Mesenchymal stem cell (in vitro differentiated cells and primary cell): Measurements from ENCODE around the gene CYB5R4.

ENCODE experiments used
- DNase-seq: peaks from one replicate; pipeline ENCODE4 v3.0.0-alpha.2; 2013
- H2AFZ ChIP-seq: one replicate; pipeline ENCODE4 v1.6.1; 2013; ENCODE audit warnings: low read depth, mild to moderate bottlenecking, control low read depth, inconsistent platforms, low read length, moderate library complexity
- H2AK5ac ChIP-seq: 2 replicates; pipeline ENCODE4 v1.6.1; 2013; ENCODE audit warnings: low read length, moderate library complexity, mild to moderate bottlenecking, inconsistent platforms; ENCODE audit not compliant: severe bottlenecking
- H2BK120ac ChIP-seq: one replicate; pipeline ENCODE4 v1.6.1; 2013; ENCODE audit warnings: low read depth, mild to moderate bottlenecking, inconsistent platforms, low read length, moderate library complexity
- H2BK12ac ChIP-seq, 2 experiments: one replicate each; pipeline ENCODE4 v1.6.1; 2013; ENCODE audit warnings: inconsistent platforms in 2 of 2, low read length in 2 of 2, mild to moderate bottlenecking in 2 of 2, moderate library complexity in 2 of 2, control low read depth in 1 of 2
- H2BK15ac ChIP-seq: one replicate; pipeline ENCODE4 v1.6.1; 2013; ENCODE audit warnings: mild to moderate bottlenecking, low read depth, inconsistent platforms; ENCODE audit not compliant: poor library complexity, severe bottlenecking
- H2BK5ac ChIP-seq: 2 replicates; pipeline ENCODE4 v1.6.1; 2013; ENCODE audit warnings: low read depth, mild to moderate bottlenecking, low read length, control low read depth, inconsistent platforms; ENCODE audit not compliant: poor library complexity, severe bottlenecking
- H3K14ac ChIP-seq, 2 experiments: one replicate each; pipeline ENCODE4 v1.6.1; 2013; ENCODE audit warnings: inconsistent platforms in 2 of 2, low read length in 2 of 2, control low read depth in 1 of 2, mild to moderate bottlenecking in 1 of 2, moderate library complexity in 1 of 2
- H3K18ac ChIP-seq, 2 experiments: one replicate each; pipeline ENCODE4 v1.6.1; 2013; ENCODE audit warnings: inconsistent platforms in 2 of 2, low read length in 2 of 2, control low read depth in 1 of 2, low read depth in 1 of 2, mild to moderate bottlenecking in 1 of 2
- H3K23ac ChIP-seq, 2 experiments: one replicate each; pipeline ENCODE4 v1.6.1; 2013; ENCODE audit warnings: inconsistent platforms in 2 of 2, low read length in 2 of 2, mild to moderate bottlenecking in 2 of 2, moderate library complexity in 2 of 2, control low read depth in 1 of 2
- H3K27ac ChIP-seq: 2 replicates; pipeline ENCODE4 v1.5.1; 2013; ENCODE audit warnings: mild to moderate bottlenecking, moderate library complexity, low read length, control low read depth, inconsistent platforms; ENCODE audit not compliant: poor library complexity, severe bottlenecking
- H3K27me3 ChIP-seq, 2 experiments: 2 replicates each; pipeline versions ENCODE4 v1.6.1 to v1.7.0; 2013; ENCODE audit warnings: low read length in 2 of 2, mild to moderate bottlenecking in 2 of 2, moderate library complexity in 2 of 2, control low read depth in 1 of 2, inconsistent platforms in 1 of 2; ENCODE audit not compliant: control insufficient read depth in 1 of 2, insufficient read depth in 1 of 2
- H3K36me3 ChIP-seq, 2 experiments: 2 replicates each; pipeline versions ENCODE4 v1.6.1 to v1.7.0; 2013; ENCODE audit warnings: low read length in 2 of 2, control low read depth in 1 of 2, inconsistent platforms in 1 of 2, low read depth in 1 of 2, mild to moderate bottlenecking in 1 of 2; ENCODE audit not compliant: insufficient read depth in 2 of 2, control insufficient read depth in 1 of 2
- H3K4ac ChIP-seq, 2 experiments: one replicate each; pipeline ENCODE4 v1.6.1; 2013; ENCODE audit warnings: inconsistent platforms in 2 of 2, low read length in 2 of 2, mild to moderate bottlenecking in 2 of 2, moderate library complexity in 2 of 2, control low read depth in 1 of 2, low read depth in 1 of 2
- H3K4me1 ChIP-seq: 2 replicates; pipeline ENCODE4 v1.6.1; 2013; ENCODE audit warnings: low read depth, low read length, control low read depth; ENCODE audit not compliant: control insufficient read depth, insufficient read depth
- H3K4me2 ChIP-seq: 2 replicates; pipeline ENCODE4 v1.6.1; 2013; ENCODE audit warnings: low read length, mild to moderate bottlenecking, inconsistent platforms; ENCODE audit not compliant: poor library complexity, severe bottlenecking
- H3K4me3 ChIP-seq, 2 experiments: 2 replicates each; pipeline versions ENCODE4 v1.5.1 to v1.7.0; 2013; ENCODE audit warnings: low read length in 2 of 2, mild to moderate bottlenecking in 2 of 2, control low read depth in 1 of 2, low read depth in 1 of 2; ENCODE audit not compliant: insufficient read depth in 1 of 2
- H3K79me1 ChIP-seq: replicated peaks from 2 replicates; pipeline ENCODE4 v1.6.1; 2013; ENCODE audit warnings: mild to moderate bottlenecking, control low read depth, low read length, inconsistent platforms; ENCODE audit not compliant: poor library complexity, severe bottlenecking
- H3K9ac ChIP-seq: 2 replicates; pipeline ENCODE4 v1.7.0; 2013; ENCODE audit warnings: mild to moderate bottlenecking, low read length, moderate library complexity
- H3K9me3 ChIP-seq: 2 replicates; pipeline ENCODE4 v1.7.0; 2013; ENCODE audit warnings: mild to moderate bottlenecking, low read length; ENCODE audit not compliant: control insufficient read depth
- H4K8ac ChIP-seq: one replicate; pipeline ENCODE4 v1.6.1; 2013; ENCODE audit warnings: inconsistent platforms, mild to moderate bottlenecking, low read length, moderate library complexity
- H4K91ac ChIP-seq: one replicate; pipeline ENCODE4 v1.6.1; 2013; ENCODE audit warnings: mild to moderate bottlenecking, low read length, inconsistent platforms
- WGBS: methylation state at CpG from one replicate; pipeline ENCODE4 v1.1.7; 2013; ENCODE audit warnings: mixed read lengths; 5-methylcytosine and 5-hydroxymethylcytosine counted together

CYB5R4 gene

DNA sequence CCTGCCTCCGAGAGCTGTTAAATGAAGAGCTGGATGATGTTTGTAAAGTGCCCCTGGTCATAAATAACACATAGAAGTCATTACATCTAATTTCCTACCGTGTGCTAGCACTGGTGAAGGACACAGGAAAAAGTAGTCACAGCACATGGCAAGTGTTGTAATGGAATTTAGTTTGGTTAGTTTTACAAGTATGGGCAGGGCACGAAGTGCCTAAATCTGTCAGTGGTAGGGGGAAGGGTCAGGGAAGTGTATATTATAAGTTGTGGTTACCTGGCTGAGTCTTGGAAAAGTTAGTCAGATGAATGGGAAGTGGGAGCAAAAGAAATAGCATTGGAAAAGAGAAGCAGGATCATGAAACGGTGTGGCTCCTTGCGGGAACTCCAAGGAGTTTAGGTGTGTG lies 4.7 kb upstream of the CYB5R4 start:
- Histone ChIP-seq H2BK12ac (no peak overlapping the region), H4K8ac (no peak overlapping the region), H3K23ac (no peak overlapping the region), H3K14ac (no peak overlapping the region), H2BK15ac (no peak overlapping the region), H3K36me3 (peaks cover 0 to 3% of the 10 kb centered on the region in 2 experiments), H3K4ac (no peak overlapping the region), H3K79me1 (no peaks in the 10 kb centered on the region), H3K9me3 (no peaks in the 10 kb centered on the region), H3K9ac (no peak overlapping the region), H2AK5ac (no peak overlapping the region), H2AFZ (no peak overlapping the region), H3K4me2 (no peak overlapping the region), H2BK5ac (no peak overlapping the region), H3K4me3 (no peak overlapping the region), H3K27ac (no peak overlapping the region), H3K4me1 (peaks cover 13% of the 10 kb centered on the region), H4K91ac (no peak overlapping the region), H2BK120ac (no peak overlapping the region), H3K27me3 (peaks cover 34 to 51% of the 10 kb centered on the region in 2 experiments), H3K18ac (no peak overlapping the region)
- DNase-seq = no peak
- 52% methylated on average over 5 of the region's 5 CpGs for WGBS

DNA sequence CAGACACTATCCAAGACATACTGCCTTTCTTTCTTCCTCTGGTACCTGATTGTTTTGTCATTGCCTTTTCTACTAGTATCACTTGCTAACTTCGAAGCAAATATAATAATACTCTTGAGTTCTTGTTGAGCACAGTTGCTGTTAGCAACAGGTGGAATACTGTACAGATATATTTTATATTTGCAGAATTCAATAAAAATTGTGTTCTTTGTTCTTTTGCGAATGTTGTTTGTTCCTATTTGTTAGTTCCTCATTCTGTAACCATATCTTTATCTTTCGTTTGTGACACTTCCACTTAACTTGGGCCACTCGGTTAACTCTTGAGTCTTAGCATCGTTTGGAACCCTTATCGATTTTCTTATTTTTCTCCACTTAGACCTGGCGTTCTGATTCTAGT lies 868 bp downstream of the CYB5R4 start:
- H3K36me3 ChIP-seq = peaks cover 0 to 14% of the 10 kb centered on the region in 2 experiments
- peak overlapping the region; percentile 91 for H3K9ac ChIP-seq
- no peaks in the 10 kb centered on the region for H3K9me3 ChIP-seq
- H3K4me2 ChIP-seq = peak overlapping the region; percentile 89
- no peak overlapping the region for H2AK5ac ChIP-seq
- no peak overlapping the region for H4K91ac ChIP-seq
- H3K4me3 ChIP-seq = peak overlapping the region; percentile 92 to 97
- H2BK15ac ChIP-seq = no peak overlapping the region
- H2BK120ac ChIP-seq = no peak overlapping the region
- no peak overlapping the region for H3K18ac ChIP-seq
- H2BK12ac ChIP-seq = no peak overlapping the region
- no peak overlapping the region for H2BK5ac ChIP-seq
- H4K8ac ChIP-seq = no peak overlapping the region
- H3K14ac ChIP-seq = no peak overlapping the region
- peaks cover 7% of the 10 kb centered on the region for H3K79me1 ChIP-seq
- WGBS = 59% methylated on average over 5 of the region's 7 CpGs
- peaks cover 0 to 4% of the 10 kb centered on the region in 2 experiments for H3K27me3 ChIP-seq
- no peak overlapping the region for H3K4ac ChIP-seq
- H2AFZ ChIP-seq = peak overlapping the region; percentile 92
- no peak for DNase-seq
- no peak overlapping the region for H3K23ac ChIP-seq
- peaks cover 3% of the 10 kb centered on the region for H3K4me1 ChIP-seq
- no peak overlapping the region for H3K27ac ChIP-seq

DNA sequence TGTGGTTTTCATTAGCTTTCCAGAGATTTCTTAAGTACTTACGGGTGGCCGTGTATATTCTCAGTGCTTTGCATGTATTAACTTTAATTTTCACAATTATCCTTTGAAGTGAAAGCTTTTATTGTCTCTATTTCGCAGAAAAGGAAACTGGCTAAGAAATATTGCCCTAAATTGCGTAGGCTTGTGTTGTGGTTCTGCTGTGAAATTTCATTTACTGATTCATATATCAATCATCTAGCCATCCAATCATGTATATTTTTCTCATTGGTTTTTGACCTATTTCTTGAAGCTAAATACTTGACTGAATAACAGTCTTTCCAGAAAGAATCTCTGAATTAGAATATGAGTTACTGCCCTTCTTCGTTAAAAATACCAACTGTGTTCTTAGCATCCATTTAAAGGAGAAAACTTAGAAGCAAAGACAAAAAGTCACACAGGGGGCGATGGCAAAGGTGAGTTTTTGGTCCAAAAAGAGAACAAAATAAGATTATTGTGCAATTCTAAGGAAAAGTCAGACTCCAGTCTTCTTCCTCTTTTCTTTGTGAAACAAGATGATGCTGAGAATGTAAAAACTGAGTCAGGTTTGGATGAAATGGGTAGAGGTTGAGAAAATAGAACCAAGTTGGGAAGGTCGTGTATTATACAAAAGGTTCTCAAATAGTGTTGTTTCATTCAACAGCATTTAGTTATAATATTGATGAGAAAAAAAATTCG lies 1.4 kb downstream of the CYB5R4 start:
- no peak overlapping the region for H2BK5ac ChIP-seq

DNA sequence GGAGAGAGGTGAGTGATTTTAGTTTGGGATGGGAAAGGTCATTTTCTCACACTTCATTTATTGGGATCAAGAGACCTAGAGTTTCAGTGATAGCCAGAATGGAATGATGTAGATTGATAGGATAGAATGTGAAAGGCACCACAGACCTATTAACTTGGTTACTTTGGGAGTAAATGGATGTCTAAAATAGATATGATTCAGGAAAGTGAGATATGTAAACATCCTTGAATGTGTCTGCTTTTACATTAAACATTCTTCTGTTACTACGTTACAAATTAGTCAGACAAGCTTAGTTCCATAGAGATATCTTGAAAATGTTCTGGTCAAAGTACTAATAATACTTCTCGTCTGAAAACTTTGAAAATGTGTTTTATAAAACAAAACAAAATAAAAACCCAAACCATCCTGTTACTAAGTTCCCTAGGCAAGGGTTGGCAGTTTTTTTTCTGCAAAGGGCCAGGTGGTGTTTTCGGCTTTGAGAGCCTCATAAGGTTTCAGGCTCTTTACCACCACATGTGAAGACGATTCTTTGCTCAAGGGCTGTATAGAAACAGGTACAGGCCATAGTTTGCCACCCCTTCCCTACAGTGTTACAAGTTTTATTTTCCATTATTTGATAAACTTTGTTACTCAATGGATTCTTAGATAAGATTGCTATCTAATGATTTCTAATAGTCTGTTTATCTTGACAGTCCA lies 3.4 kb downstream of the CYB5R4 start:
- peak; percentile 67 for DNase-seq
- 67% methylated on average over 2 of the region's 4 CpGs for WGBS
- Histone ChIP-seq H3K4me1 (peaks cover 3% of the 10 kb centered on the region), H2AK5ac (no peak overlapping the region), H3K27ac (no peak overlapping the region), H2AFZ (no peak overlapping the region), H3K4ac (no peak overlapping the region), H3K4me3 (no peak overlapping the region), H3K79me1 (peaks cover 16% of the 10 kb centered on the region), H2BK12ac (no peak overlapping the region), H2BK5ac (no peak overlapping the region), H3K9ac (no peak overlapping the region), H3K27me3 (no peaks in the 10 kb centered on the region), H4K8ac (no peak overlapping the region), H3K18ac (no peak overlapping the region), H3K4me2 (no peak overlapping the region), H3K14ac (no peak overlapping the region), H3K9me3 (no peaks in the 10 kb centered on the region), H2BK15ac (no peak overlapping the region), H4K91ac (no peak overlapping the region), H2BK120ac (no peak overlapping the region), H3K36me3 (peaks cover 0 to 25% of the 10 kb centered on the region in 2 experiments), H3K23ac (no peak overlapping the region)

More for the DNA sequence above, 1.4 kb downstream of the CYB5R4 start:
- H3K27me3 ChIP-seq = no peaks in the 10 kb centered on the region
- no peak for DNase-seq
- no peak overlapping the region for H2AK5ac ChIP-seq
- H3K4ac ChIP-seq = no peak overlapping the region
- H2BK120ac ChIP-seq = no peak overlapping the region
- H3K4me1 ChIP-seq = peaks cover 3% of the 10 kb centered on the region
- H2BK12ac ChIP-seq = no peak overlapping the region
- peak overlapping the region; percentile 91 for H3K9ac ChIP-seq
- H3K36me3 ChIP-seq = peaks cover 0 to 19% of the 10 kb centered on the region in 2 experiments
- H4K91ac ChIP-seq = no peak overlapping the region
- no peak overlapping the region for H4K8ac ChIP-seq
- no peak overlapping the region for H2BK15ac ChIP-seq
- H3K79me1 ChIP-seq = peaks cover 13% of the 10 kb centered on the region
- H3K4me3 ChIP-seq = peak overlapping the region in 1 of 2 experiments; percentile 97
- no peak overlapping the region for H3K14ac ChIP-seq
- H2AFZ ChIP-seq = no peak overlapping the region
- H3K9me3 ChIP-seq = no peaks in the 10 kb centered on the region
- 81% methylated on average over 3 of the region's 8 CpGs for WGBS
- H3K18ac ChIP-seq = no peak overlapping the region
- no peak overlapping the region for H3K23ac ChIP-seq
- H3K27ac ChIP-seq = no peak overlapping the region
- no peak overlapping the region for H3K4me2 ChIP-seq
